ENCODE results near the gene GADD45B. TPM values are rescaled to one million over a fixed set of nuclear protein-coding genes. Genes with fewer than 3 reads are reported as not detected.

Gene GADD45B
- total and polyA plus RNA-seq, 2 of the 4 experiments (the other 2 are of a cell fraction): 30.1 to 106 TPM

DNA sequence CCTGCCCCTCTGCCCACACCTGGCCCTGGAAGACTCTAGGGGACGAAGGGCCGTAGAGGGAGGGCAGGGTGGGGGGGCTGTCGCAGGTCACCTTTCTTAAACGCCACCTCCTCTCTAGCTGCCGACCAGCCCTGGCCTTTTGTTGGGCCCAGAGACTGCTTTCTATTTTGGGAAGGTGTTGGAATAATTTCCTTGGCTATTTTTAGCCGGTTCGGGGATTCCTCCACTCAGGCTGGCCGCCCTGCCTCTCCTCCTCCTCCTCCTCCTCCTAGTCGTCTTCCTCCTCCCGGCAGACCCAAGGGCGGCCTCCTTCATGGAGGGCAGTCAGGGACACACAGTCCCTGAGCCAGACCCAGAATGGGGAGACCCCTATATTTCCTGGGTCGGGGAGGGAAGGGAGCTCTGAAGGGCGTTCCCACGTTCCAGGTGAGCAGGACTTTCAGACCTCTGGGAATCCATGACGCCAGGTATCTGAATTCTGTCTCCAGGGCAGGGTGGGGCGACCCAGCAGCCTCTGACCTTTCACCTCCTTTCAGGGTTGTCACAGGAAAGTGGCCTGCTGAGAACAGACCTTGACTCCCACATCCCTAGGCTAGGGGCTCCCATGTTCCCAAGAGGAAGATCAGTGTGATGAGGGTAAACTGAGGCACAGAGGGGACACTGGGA lies 19.9 kb downstream of the GADD45B start (continued):
- no peak for TF ChIP-seq CHD1 (IDR thresholded peaks at IDR 0.05; ENCODE audit: low read depth, low read length)

DNA sequence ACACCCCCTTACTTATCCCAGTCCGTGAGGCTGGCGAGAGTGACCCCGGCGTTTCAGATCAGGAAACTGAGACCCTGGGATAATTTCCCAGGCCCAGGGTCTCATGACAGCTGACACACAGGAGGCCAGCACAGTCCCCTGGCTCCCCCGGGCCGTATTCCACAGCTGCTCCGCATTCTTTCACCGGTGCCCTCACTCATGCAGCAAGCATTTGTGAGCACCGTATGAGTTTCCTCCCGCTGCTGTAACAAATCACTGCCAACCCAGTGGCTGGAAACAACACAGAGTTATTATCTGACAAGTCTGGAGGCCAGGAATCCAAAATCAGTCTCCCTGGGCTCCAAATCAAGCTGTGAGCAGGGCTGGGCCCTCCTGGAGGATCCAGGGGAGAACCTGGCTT lies 21.3 kb downstream of the GADD45B start:
- POLR2A ChIA-PET (ENCODE audit: unreplicated experiment): interaction anchor here (0.6 kb wide), 1 partner anchor 15 kb away, joined by 5 read pairs; no protein-coding TSS in a partner anchor
- DNase-seq (no peak), ATAC-seq (ENCODE audit: low read depth) (no peak)
- Histone ChIP-seq H4K8ac (ENCODE audit: low read depth in 2 of 2, low read length in 2 of 2) (no peak overlapping the region), H3K23ac (ENCODE audit: low read depth, low read length) (no peak overlapping the region), H3K9me3 (ENCODE audit: control insufficient read depth, insufficient read depth, low read length) (no peaks in the 10 kb centered on the region), H3K27me3 (ENCODE audit: control insufficient read depth, insufficient read depth, low read length) (no peaks in the 10 kb centered on the region), H4K5ac (ENCODE audit: low read depth, low read length) (no peak overlapping the region), H3K36me3 (ENCODE audit: control insufficient read depth, insufficient read depth, low read length) (no peaks in the 10 kb centered on the region), H3K9ac (ENCODE audit: low read depth, low read length) (no peak overlapping the region), H4K91ac (ENCODE audit: insufficient read depth, low read depth, low read length) (no peak overlapping the region), H3K14ac (replicated peaks; ENCODE audit: low read depth, low read length) (no peak overlapping the region), H3K4me3 (ENCODE audit: insufficient read depth, low read depth, low read length) (no peak overlapping the region), H3K4me1 (ENCODE audit: control insufficient read depth, insufficient read depth, low read length) (peaks cover 15% of the 10 kb centered on the region), H2AK9ac (replicated peaks; ENCODE audit: low read depth, low read length, poor library complexity) (peak overlapping the region; percentile 44), H2BK5ac (ENCODE audit: low read depth, low read length, poor library complexity, severe bottlenecking) (no peak overlapping the region), H3K4ac (ENCODE audit: low read depth, low read length) (0 out of 2 replicates have a peak overlapping the region, but pooled peaks have one; percentile 1), H2BK15ac (ENCODE audit: low read depth, low read length) (no peak overlapping the region), H2BK20ac (ENCODE audit: low read depth, low read length) (peak overlapping the region; percentile 9; the same call in 1 of the 2 replicates), H4K20me1 (ENCODE audit: insufficient read depth, low read length) (no peaks in the 10 kb centered on the region), H3K79me1 (ENCODE audit: low read depth in 1 of 2, low read length in 2 of 2) (peaks cover 0 to 18% of the 10 kb centered on the region in 2 experiments; a peak in 2 of 4 replicates), H2BK120ac (ENCODE audit: low read depth, low read length) (peak overlapping the region; percentile 34; the same call in 1 of the 2 replicates), H3K9me1 (ENCODE audit: insufficient read depth, low read length) (peaks cover 14% of the 10 kb centered on the region), H2AK5ac (ENCODE audit: low read depth, low read length) (0 out of 2 replicates have a peak overlapping the region, but pooled peaks have one; percentile 6), H3K4me2 (ENCODE audit: low read depth, low read length) (no peak overlapping the region), H3K27ac (ENCODE audit: insufficient read depth, low read length) (no peak overlapping the region), H3K18ac (ENCODE audit: low read depth, low read length) (no peak overlapping the region), H2AFZ (replicated peaks; ENCODE audit: low read length, poor library complexity) (no peak overlapping the region), H3K56ac (ENCODE audit: extremely low read depth, insufficient read depth, low read length) (no peak overlapping the region)
- intact Hi-C loops (cut with micrococcal nuclease): no loop called here
- no peak for TF ChIP-seq MXI1 (IDR thresholded peaks at IDR 0.05; ENCODE audit: borderline replicate concordance, low read depth, low read length)
- no peak for TF ChIP-seq FOS (IDR thresholded peaks at IDR 0.05; ENCODE audit: low read depth, low read length)
- no peak for TF ChIP-seq CHD1 (IDR thresholded peaks at IDR 0.05; ENCODE audit: low read depth, low read length)
- TF ChIP-seq, protein P1, sequence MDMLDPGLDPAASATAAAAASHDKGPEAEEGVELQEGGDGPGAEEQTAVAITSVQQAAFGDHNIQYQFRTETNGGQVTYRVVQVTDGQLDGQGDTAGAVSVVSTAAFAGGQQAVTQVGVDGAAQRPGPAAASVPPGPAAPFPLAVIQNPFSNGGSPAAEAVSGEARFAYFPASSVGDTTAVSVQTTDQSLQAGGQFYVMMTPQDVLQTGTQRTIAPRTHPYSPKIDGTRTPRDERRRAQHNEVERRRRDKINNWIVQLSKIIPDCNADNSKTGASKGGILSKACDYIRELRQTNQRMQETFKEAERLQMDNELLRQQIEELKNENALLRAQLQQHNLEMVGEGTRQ (IDR thresholded peaks at IDR 0.05; ENCODE audit: low read depth, low read length): no peak
- no peak for TF ChIP-seq NFE2L2 (IDR thresholded peaks at IDR 0.05; ENCODE audit: low read depth, low read length)
- no peak for TF ChIP-seq POLR2A (IDR thresholded peaks at IDR 0.05; ENCODE audit: low read depth, low read length)
- TF ChIP-seq MAZ (IDR thresholded peaks at IDR 0.05; ENCODE audit: borderline replicate concordance, low read depth, low read length): no peak
- TF ChIP-seq SMC3 (IDR thresholded peaks at IDR 0.05; ENCODE audit: low read depth, low read length): no peak
- TF ChIP-seq MAFK (IDR thresholded peaks at IDR 0.05; ENCODE audit: low read depth, low read length): no peak
- TF ChIP-seq, protein P2, sequence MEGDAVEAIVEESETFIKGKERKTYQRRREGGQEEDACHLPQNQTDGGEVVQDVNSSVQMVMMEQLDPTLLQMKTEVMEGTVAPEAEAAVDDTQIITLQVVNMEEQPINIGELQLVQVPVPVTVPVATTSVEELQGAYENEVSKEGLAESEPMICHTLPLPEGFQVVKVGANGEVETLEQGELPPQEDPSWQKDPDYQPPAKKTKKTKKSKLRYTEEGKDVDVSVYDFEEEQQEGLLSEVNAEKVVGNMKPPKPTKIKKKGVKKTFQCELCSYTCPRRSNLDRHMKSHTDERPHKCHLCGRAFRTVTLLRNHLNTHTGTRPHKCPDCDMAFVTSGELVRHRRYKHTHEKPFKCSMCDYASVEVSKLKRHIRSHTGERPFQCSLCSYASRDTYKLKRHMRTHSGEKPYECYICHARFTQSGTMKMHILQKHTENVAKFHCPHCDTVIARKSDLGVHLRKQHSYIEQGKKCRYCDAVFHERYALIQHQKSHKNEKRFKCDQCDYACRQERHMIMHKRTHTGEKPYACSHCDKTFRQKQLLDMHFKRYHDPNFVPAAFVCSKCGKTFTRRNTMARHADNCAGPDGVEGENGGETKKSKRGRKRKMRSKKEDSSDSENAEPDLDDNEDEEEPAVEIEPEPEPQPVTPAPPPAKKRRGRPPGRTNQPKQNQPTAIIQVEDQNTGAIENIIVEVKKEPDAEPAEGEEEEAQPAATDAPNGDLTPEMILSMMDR (conservative IDR thresholded peaks at IDR 0.05; ENCODE audit: low read depth, low read length): no peak
- in situ Hi-C loops (cut with MboI; ENCODE audit: low sequenced_read_pairs): no loop called here
- no TSS peak for BruUV-seq (replicated peaks)
- dilution Hi-C loops (cut with HindIII; ENCODE audit: low sequenced_read_pairs, unreplicated experiment): no loop called here
- CTCF ChIA-PET: interaction anchor here (1.2 kb wide), 1 partner anchor 82 kb away, joined by 3 read pairs; no protein-coding TSS in a partner anchor
- 82% methylated on average over 10 of the region's 10 CpGs; no CpG with 5 or more reads in 1 of the 2 experiments for WGBS, 2 experiments (ENCODE audit: extremely low coverage in 2 of 2, insufficient read length in 1 of 2)

Measured in IMR-90 (cell line).